Lower leg skin (tissue), 3 donors: ENCODE data around the gene MAP1LC3B2.

Source experiments
- CTCF ChIP-seq, 3 donors: fragments of 450-650 bp; IDR thresholded peaks; one replicate each; pipeline ENCODE4 v1.5.1; 2016; ENCODE audit warnings: antibody characterized with exemption in 3 of 3, mild to moderate bottlenecking in 3 of 3, moderate library complexity in 2 of 3
- POLR2A ChIP-seq, 2 donors: fragments of 450-650 bp; IDR thresholded peaks; one replicate each; pipeline ENCODE4 v1.6.1; 2016 to 2017; ENCODE audit warnings: antibody characterized with exemption in 2 of 2, mild to moderate bottlenecking in 1 of 2, moderate library complexity in 1 of 2

- TF ChIP-seq CTCF (IDR thresholded peaks at IDR 0.05): no peak
- TF ChIP-seq POLR2A (IDR thresholded peaks at IDR 0.05): no peak
These were observed 45.2 kb downstream of the MAP1LC3B2 start for GRCh38 chr12:116604178-116604895.
